ENCODE measurements around the gene CDC40. TPM values are rescaled to one million over a fixed set of nuclear protein-coding genes. Genes with fewer than 3 reads are reported as not detected.
A peak's percentile ranks its signal among the peaks of the same experiment; 100 is the strongest.
"Not testable (repeated sequence)": the region's sequence is repeated elsewhere in the genome, so short reads cannot be mapped to it uniquely, and the experiment has no call there.

Gene CDC40
- total RNA-seq, 1 experiment from 2014 or later, result 12.9 TPM

DNA sequence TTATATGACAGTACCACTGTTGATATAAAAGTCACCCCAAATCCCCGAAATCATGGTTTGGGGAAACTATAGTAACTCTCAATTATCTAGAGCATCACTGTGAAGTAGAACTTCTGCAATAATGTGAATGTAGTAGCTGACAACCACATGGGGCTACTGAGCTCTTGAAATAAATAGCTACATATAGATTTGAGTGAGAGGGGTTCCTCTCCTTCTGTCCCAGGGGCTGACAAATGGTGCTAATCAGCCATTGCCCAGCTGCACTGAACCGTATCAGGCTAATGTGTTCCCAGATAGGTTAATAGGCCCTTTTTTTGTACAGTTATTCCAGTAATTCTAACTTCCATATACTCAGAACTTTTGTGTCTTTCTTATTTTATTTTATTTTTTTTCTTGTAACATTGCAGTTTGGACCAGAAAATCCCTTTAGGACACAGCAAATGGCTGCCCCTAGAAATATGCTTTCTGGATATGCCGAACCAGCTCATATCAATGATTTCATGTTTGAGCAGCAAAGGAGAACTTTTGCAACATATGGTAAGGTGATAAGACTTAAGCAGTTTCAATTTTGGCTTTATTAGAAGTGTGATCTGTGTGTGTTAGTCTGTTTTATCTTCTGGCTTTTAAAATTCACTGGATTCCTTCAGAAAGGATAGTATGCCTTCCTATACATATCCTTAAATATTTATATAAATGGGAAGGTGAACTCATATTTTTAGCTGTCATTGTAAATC, 21.1 kb downstream of the CDC40 start:
- no peak for DNase-seq (ENCODE audit: low spot score)

DNA sequence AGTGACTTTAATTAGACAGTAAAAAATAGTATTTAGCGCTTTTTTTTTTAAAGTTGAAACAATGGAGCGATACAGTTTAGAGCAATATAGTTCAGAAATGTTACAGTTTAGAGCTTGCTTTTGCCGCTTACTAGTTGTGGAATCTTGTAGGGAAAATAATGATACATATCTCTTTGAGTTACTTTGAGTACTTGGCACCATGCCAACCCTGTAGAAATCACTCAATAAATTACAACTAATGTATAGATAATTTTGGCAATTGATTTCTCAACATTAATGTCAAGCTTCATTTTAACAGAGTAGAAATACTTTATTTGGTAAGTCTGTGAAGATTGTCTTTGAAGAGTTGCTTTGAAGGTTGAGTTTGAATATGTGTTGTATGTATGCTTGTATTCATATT, 27.4 kb downstream of the CDC40 start:
- no peak for DNase-seq (ENCODE audit: low spot score)

DNA sequence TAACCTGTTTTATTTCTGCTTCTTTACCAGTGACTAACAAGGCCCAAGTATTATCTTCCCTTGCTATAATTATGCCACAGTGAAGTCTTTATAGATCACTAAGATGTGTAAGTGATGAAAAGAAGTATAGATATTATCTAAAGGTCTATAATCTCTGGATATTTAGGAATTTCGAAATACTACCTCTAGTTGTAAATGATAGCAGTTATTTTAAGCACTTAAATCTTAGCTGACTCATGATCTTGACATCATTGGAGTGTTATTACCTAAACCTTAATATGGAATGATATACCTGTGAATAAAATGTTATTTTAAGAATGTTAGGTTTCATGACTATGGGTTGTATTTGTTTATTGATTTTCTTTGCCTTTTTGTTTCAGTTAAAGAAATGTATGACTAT, 31.5 kb downstream of the CDC40 start:
- DNase-seq (ENCODE audit: low spot score), result no peak

DNA sequence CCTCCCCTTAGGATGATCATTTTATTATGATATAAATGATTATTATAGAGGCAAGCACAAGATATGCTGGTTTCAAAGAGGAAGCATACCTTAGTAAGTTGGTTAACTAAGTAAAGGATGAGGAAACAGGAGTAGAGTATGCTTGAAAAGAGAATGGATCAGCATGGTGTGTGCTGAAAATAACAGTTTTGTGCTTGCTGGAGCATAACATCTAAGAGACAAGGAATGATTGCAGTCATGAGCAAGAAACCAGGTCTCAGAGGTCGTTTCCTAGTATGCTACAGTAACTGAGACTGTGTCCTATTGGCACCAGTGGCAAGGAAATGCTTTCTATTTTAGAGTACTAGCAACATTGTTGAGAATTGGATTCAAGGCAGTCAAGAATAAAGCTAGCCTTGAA, 34.1 kb downstream of the CDC40 start:
- DNase-seq (ENCODE audit: low spot score), result no peak

DNA sequence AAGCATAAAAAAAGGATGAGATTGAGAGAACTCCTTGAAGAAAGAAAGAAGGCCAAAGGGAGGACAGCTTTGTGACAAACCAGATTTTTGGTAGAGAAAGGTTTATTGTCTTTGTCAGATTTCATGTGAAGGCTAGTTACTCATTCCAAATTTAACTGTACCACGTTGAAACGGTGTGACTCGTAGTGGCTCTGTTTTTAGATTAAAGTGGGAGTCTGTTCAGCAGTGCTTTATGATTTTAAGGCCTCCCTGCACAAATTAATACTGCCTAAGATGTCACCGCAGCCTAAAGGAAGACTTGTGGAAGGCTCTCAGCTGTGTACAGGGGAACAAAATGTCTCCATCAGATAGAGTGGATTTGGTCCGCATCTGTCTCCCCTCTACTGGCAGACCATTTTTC, 35.9 kb downstream of the CDC40 start:
- DNase-seq (ENCODE audit: low spot score), result no peak

DNA sequence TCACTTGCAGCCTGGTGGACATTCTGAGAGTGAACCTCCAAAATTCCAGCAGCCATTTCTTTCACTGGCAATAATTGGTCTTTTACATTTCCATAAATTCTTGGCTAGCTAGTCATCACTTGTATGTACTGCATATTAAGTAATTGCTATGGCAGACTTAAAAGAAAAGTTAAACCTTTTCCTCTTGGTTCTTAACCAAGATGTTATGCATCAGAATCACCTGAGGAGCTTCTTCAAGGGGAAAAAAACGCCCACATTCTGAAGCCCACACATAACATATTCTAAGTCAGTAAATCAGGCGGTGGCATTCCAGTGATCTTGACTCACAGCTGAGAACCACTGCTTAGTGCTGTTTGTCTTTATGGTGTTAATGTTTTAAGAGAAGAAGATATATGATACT, 37.0 kb downstream of the CDC40 start:
- no peak for DNase-seq (ENCODE audit: low spot score)

DNA sequence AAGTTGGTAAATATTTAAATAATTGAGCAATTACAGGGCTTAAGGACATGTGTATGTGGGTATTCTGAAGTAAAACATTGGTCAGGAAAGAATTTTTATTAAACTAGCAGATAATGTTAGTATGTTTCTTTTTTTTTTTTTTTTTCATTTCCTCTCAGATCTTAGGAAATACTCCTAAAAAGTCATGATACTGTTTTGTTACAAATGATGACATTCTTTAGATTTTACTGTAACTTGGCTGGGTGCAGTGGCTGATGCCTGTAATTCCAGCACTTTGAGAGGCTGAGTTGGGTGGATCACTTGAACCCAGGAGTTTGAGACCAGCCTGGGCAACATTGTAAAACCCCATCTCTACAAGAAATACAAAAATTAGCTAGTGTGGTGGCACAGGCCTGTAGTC, 41.5 kb downstream of the CDC40 start:
- no peak for DNase-seq (ENCODE audit: low spot score)

DNA sequence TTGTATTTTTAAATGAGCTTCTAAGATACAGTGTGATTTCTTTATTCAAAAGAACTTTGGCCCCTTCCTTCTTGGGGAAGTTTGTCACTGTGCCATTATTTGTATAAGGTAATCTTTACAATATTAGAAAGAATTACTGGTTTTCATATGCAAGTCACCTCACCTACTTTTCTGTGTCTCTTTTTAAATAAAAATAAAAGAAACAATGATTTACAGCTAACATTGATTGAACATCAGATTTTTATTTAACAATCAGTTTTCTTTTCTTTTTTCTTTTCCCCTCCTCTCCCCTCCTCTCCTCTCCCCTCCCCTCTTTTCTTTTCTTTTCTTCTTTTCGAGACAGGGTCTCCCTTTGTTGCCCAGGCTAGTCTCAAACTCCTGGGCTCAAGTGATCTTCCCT, 46.0 kb downstream of the CDC40 start:
- DNase-seq (ENCODE audit: low spot score), result no peak

DNA sequence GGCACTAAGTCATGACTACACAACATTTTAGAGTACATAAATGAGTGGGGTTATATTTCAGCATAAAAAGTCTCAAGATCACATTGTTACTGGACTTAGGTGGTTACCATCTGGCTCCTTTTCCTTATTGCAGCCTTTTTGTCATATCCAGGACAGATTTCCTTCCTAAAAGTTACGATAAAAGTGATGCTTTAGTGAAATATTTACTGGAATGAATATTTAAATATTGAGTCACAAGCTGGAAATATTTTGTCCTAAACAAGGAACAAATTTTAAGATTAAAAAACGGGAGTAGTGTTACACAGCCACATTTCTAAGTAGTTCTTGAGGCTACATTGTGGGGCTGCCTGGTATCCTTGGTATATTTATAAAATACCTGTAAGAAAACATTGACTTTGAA, 52.2 kb downstream of the CDC40 start:
- no peak for DNase-seq (ENCODE audit: low spot score)

DNA sequence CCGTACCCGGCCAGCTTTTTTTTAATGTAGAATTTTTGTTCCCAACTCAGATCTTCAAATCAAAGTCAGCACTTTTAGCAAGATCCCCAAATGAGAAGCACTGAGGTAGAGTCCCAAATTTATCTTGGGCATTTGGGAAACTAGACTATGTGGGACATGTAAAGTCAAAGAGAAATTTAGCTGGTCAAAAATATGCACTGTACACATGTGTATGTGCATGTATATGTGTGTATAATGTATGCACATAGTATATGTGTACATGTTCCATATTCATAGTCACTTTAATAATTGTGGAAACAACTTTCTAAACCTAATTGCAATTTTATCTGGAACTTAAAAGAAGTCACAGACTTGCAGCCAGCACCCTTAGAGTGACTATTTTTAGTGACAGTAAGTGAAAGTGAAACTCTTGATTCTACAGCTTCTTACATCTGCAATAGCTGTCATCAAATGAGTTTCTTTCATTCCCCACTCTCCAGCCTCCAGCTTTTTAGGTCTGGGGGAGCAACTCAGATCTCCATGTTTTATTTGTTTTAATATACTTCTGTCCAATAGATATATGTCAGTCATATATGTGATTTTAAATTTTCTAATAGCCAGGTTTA, 53.6 kb downstream of the CDC40 start:
- peak; percentile 4 for DNase-seq (ENCODE audit: low spot score)

DNA sequence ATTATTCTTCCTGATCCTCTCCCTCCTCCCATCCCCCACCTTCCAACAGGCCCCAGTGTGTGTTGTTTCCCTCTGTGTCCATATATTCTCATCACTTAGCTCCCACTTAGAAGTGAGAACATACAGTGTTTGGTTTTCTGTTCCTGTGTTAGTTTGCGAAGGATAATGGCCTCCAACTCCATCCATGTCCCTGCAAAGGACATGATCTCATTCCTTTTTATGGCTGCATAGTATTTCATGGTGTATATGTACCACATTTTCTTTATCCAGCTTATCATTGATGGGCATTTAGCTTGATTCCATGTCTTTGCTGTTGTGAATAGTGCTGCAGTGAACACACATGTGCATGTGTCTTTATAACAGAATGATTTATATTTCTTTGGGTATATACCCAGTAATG, 55.8 kb downstream of the CDC40 start:
- DNase-seq (ENCODE audit: low spot score), result not testable (repeated sequence)

DNA sequence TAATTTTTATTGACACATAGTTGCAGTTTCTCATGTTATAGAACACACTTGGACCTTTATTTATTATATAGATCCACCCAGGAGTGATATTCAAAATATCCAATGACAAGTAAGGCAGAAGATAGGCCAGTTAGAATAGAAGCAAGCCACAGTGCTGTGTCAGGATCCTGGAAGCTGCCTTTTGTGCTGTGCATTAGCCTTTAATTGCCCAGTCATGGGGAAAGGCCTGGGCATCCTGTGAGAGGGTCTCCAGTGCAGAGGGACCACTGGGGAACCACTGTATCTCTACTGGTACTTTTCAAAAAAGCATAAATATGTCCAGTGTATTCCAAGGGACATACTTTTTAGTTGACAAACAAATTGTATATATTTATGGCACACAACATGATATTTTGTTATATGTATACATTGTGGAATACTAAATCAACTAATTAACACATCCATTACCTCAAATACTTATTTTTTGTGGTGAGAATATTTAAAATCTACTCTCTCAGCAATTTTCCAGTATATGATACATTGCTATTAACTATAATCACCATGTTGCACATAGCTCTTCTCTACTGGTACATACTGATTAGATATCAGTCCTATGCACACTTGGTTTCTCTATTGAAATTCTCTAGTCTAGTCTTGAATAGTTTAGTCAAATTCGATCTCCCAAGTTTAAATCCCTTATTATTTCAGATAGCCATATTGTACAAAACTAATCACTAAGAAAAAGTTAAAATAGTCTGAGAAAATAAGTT, 59.5 kb downstream of the CDC40 start:
- no peak for DNase-seq (ENCODE audit: low spot score)

DNA sequence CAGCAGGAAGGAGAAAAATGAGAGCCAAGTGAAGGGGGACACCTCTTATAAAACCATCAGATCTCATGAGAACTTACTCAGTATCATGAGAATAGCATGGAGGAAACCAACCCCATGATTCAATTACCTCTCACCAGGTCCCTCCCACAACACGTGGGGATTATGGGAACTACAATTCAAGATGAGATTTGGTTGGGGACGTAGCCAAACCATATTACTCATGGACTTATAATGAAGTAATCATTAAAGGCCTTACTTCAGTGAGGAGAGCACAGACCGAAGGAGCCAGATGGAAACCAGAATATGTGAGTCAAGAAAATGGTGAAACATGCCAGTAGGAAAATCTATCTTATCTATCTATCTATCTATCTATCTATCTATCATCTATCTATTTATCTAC, 64.4 kb downstream of the CDC40 start:
- DNase-seq (ENCODE audit: low spot score), result not testable (repeated sequence)

DNA sequence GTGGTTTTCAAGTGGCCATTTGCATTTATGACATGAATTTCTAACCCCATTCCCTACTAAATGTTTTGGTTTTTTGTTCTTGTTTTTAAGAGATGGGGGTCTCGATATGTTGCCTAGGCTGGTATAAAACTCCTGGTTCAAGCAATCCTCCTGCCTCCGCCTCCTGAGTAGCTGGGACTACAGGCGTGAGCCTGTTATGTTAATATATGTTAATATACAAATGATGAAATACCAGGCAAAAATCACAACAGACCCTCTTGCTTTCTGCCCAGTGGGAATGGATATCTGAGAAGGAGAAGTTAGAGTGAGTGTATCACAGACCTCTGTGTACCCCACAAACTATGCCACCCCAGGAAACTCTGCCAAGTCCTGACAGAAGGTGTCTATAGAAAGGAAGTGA, 66.2 kb downstream of the CDC40 start:
- DNase-seq (ENCODE audit: low spot score), result no peak

DNA sequence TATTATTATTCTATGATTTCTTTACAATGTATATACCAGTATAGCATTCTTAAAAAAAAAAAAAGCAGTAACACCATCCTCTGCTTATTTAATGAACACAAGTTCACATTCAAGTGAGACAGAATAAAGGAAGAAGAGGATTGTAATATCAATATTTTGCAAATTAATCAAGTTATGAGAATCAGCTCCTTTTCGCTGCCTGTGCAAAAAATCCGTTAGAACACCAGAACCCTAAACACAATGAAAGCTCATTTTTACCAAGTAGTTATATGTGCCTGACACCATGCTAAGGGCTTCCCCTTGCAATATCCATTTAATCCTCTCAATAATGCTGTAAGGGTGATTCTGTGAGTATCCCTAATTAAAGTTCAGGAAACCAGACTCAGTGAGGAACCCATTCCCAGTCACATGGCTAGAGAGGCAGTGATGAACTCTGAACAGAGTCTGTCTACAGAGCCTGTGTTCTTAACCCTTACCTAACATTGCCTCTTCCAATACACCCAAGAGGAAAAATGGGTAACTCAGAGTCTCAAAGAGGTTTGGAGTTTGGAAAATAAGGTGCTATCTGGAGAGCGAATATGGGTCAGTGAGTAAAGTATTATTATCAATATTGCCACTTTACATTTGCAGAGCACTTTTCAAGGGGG, 66.8 kb downstream of the CDC40 start:
- DNase-seq (ENCODE audit: low spot score), result no peak

DNA sequence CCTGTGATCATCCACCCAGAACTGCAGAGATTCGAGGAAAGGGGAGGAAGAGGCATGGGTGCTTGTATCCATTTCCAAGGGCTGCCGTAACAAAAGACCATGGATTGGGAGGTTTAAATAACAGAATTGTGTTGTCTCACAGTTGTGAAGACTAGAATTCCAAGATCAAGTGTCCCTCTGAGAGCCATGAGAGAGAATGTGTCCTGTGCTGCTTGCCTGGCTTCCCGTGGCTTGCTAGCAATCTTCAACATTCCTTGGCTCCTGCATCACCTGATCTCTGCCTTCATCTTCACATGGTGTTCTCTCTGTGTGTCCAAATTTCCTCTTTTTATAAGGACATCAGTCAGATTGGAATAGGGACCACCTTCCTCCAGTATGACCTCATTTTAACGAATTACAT, 69.8 kb downstream of the CDC40 start:
- no peak for DNase-seq (ENCODE audit: low spot score)

DNA sequence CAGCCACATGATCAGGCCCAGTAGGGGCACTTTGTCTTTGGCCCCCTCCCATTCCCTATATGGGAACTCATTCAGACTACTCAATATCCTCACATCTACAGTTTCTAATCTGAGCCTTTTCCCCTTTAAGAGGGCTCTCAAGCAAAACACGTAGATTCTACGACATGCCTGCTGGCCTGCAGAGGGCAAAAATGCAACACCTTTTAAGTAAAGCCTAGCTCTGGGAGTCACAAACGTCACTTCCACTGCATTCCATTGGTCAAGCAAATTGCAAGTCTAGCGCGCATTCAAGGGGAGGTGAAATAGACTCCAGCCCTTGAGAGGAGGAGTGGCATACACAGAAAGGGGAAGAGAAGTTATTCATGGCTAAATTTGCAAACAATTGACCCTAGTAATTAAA, 70.6 kb downstream of the CDC40 start:
- DNase-seq (ENCODE audit: low spot score), result no peak

DNA sequence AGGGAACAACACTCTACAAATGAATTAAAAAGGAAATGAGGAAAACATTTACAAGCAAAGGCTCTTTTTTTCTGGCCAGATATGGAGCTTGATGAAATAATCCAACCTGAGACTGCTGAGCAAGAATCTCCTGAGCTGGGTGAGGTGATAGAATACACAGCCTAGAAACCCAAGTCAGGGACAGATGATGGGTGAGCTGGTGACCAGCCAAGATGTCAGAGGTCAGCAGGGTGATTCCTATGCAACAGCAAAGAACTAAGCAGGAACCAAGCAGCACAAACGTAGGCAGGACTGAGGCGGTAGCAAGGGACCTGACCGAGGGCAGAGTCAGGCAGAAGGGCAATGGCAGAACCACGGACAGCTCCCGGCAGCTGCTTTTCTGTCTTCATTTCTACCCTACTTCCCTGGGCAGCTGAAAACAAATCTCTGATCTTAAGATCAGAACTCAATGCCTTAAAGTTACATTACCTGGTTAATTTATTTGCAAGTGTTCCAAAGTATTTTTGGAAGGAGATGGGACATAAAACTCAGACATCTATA, 75.1 kb downstream of the CDC40 start:
- DNase-seq (ENCODE audit: low spot score), result no peak

DNA sequence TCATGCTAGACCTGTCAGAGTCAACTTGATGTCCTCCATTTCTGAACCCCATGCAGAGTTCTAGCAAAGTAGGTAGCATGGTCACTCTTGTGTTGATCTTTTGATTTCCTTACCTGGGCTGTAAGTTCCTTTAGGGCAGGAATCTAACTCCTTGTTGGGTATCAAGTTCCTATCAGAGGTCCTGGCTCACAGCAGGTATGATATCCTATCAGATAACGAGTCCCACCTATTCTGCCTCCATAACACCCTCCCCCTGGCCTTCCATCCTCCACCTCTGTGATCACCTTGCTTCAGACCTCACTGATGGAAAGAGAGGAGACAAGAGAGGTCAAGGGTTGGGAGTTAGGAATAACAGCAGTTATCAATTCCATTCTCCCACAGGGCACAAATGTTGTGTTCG, 76.1 kb downstream of the CDC40 start:
- DNase-seq (ENCODE audit: low spot score), result no peak

DNA sequence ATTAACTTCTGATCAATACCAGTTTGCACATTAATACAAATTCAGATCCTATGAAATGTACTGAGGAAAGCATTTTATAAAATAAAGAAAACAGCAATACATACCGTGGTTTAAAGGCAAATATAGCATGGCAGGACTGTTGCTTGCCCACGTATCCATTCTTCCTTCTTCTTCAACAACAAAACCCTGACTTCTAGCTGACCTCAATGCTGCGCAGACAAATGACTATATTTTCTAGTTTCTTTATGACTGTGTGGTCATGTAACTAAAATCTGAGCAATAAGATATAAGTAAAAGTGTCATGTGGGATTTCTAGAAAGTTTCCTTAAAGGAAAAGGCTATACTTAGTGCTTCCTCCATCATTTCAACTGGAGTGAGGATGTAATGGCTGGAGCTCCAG, 85.0 kb downstream of the CDC40 start:
- DNase-seq (ENCODE audit: low spot score), result no peak

DNA sequence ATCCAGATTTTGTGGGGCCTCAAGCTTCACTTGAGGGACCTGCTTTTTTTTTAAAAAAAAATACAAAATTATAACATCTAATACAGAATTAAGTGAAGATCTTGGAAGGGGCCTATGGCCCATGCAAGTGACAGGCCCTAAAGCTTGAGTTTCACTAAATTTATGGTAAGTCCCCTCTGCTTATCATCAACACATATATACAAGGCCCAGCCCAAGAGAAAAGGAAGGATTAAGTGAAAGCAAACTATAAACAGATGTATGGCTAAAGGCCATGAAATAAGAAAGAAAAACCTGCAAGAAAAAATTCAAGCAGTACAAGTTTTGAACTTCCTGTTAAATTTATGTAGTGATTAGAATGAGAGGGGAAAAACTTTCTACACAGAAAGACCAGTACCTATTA, 86.8 kb downstream of the CDC40 start:
- DNase-seq (ENCODE audit: low spot score), result no peak

DNA sequence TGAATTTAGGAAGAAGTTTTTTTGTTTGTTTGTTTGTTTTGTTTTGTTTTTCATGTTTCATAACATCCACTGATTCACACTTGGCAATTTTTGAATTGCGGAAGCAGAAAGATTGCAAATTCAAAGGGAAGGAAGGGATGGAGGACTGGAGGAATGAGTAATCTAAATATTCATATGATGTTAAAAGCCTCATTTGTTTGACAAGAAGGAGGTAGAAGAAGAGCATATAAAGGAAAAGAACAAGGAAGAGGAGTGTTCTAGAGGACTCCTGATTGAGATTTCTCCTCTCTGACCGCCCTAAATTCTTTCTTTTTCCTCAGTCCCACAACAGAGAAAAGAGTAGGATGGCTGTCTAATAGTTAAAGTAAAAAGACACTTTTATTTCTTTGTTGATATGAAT, 89.4 kb downstream of the CDC40 start:
- DNase-seq (ENCODE audit: low spot score), result no peak
